OCI-LY3 (cell line): ENCODE results near the gene ARHGEF38.

Experiments used
- EZH2phosphoT487 ChIP-seq: fragments of 200-600 bp; shearing (Covaris generic); IDR thresholded peaks from 2 replicates; pipeline ENCODE4 v1.6.1; 2018; ENCODE audit warnings: antibody characterized with exemption, mixed run types, low read depth
- TF ChIP-seq, protein P1 (sequence below): fragments of 200-600, 300-600 bp; sonication (generic); IDR thresholded peaks from 2 replicates; pipeline ENCODE4 v1.5.1; 2014; ENCODE audit warnings: antibody characterized with exemption, low read length, low read depth

DNA sequence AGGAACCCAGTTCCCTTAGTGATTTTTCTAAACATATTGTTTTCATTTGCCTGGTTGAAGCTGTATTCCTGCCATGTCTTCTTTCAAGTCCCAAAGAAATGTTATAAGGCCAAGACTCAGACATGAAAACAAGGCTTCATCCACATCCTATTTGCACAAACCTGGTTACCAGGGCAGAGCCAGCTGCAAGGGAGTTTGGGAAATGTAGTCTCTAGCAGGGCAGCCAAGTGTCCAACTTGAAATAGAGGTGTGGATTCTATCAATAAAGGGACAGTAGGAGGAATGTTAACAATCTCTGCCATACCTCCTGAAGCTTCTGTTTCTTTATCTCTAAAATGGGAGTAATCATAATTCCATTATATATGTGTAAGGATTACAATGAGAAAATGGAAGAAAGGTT lies 99.5 kb downstream of the ARHGEF38 start:
- TF ChIP-seq, protein P1, sequence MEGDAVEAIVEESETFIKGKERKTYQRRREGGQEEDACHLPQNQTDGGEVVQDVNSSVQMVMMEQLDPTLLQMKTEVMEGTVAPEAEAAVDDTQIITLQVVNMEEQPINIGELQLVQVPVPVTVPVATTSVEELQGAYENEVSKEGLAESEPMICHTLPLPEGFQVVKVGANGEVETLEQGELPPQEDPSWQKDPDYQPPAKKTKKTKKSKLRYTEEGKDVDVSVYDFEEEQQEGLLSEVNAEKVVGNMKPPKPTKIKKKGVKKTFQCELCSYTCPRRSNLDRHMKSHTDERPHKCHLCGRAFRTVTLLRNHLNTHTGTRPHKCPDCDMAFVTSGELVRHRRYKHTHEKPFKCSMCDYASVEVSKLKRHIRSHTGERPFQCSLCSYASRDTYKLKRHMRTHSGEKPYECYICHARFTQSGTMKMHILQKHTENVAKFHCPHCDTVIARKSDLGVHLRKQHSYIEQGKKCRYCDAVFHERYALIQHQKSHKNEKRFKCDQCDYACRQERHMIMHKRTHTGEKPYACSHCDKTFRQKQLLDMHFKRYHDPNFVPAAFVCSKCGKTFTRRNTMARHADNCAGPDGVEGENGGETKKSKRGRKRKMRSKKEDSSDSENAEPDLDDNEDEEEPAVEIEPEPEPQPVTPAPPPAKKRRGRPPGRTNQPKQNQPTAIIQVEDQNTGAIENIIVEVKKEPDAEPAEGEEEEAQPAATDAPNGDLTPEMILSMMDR = no peak
- no peak for TF ChIP-seq EZH2phosphoT487
